Heart right ventricle (tissue), 16 donors: ENCODE results near the gene PHLPP1. TPM values are rescaled to one million over a fixed set of nuclear protein-coding genes. Genes with fewer than 3 reads are reported as not detected.
A peak's percentile ranks its signal among the peaks of the same experiment; 100 is the strongest.

ENCODE experiments used
- ATAC-seq, 8 donors: fragments of 200-7000 bp; cut with Tn5 transposase; one replicate each; pipeline ENCODE4 v1.9.1; 2020; ENCODE audit warnings: mild to moderate bottlenecking in 8 of 8, moderate library complexity in 8 of 8, moderate number of reproducible peaks in 1 of 8
- DNase-seq, 2 donors: peaks; one replicate each; pipeline ENCODE4 v3.0.0-alpha.2; 2020
- H3K27ac ChIP-seq, 10 donors: fragments of 200-600 bp; sonication (generic) in 2 of 10; one replicate each; pipeline versions ENCODE4 v1.5.0 to v1.8.0; 2020 to 2022; ENCODE audit warnings: mild to moderate bottlenecking in 3 of 10
- H3K27me3 ChIP-seq, 7 donors: fragments of 200-600 bp; one replicate each; pipeline ENCODE4 v1.8.0; 2021 to 2022; ENCODE audit warnings: mild to moderate bottlenecking in 2 of 7
- H3K36me3 ChIP-seq, 9 donors: fragments of 200-600 bp; sonication (generic) in 1 of 9; one replicate each; pipeline versions ENCODE4 v1.5.0 to v1.8.0; 2020 to 2022; ENCODE audit warnings: mild to moderate bottlenecking in 2 of 9
- H3K4me1 ChIP-seq, 9 donors: fragments of 200-600 bp; sonication (generic) in 1 of 9; one replicate each; pipeline versions ENCODE4 v1.5.0 to v1.8.0; 2020 to 2022; ENCODE audit warnings: mild to moderate bottlenecking in 4 of 9
- H3K4me3 ChIP-seq, 10 donors: fragments of 200-600 bp; sonication (generic) in 2 of 10; one replicate each; pipeline versions ENCODE4 v1.5.0 to v1.8.0; 2020 to 2022; ENCODE audit warnings: mild to moderate bottlenecking in 7 of 10, moderate library complexity in 2 of 10
- H3K9me3 ChIP-seq, 11 donors: fragments of 200-600 bp in 10 of 11; sonication (generic) in 2 of 11; one replicate each; pipeline versions ENCODE4 v1.5.0 to v1.8.0; 2013 to 2022; ENCODE audit warnings: mild to moderate bottlenecking in 2 of 11, control low read depth in 1 of 11, moderate library complexity in 1 of 11
- CTCF ChIP-seq, 9 donors: fragments of 200-600 bp; sonication (generic) in 2 of 9; IDR thresholded peaks; one replicate each; pipeline versions ENCODE4 v1.5.0 to v1.8.0; 2021 to 2022; ENCODE audit warnings: antibody characterized with exemption in 9 of 9, mild to moderate bottlenecking in 5 of 9, moderate library complexity in 1 of 9
- WGBS, 2 donors: extraction: QIAGEN DNeasy Blood & Tissue Kit; methylation state at CpG; one replicate each; pipeline ENCODE4 v1.1.7; 2013; ENCODE audit warnings: inconsistent platforms in 1 of 2; 5-methylcytosine and 5-hydroxymethylcytosine counted together
- intact Hi-C, 10 donors: fragments of 100-400 bp; cut with DNase I; formaldehyde crosslinking; loops; one replicate each; pipeline versions ENCODE4 v1.11.1 to v1.14.2; 2022
- polyA plus RNA-seq, 2 donors: library from polyadenylated mRNA; stranded (reverse); fragments of 200-250 nt; gene quantifications; one replicate each; pipeline ENCODE4 v1.2.3, GENCODE V29; 2013
- total RNA-seq, 10 donors: library from RNA; stranded (reverse); fragmentation: NEBNext Ultra II Directional in 3 of 10; extraction: Animal tissue kit (Norgen Biotek cat#: 25700) in 3 of 10; gene quantifications; one replicate each; pipeline versions ENCODE4 v1.2.1 to v1.2.4, GENCODE V29; 2021 to 2023
- donor health status: Arrhythmogenic right ventricular cardiomyopathy.
- donor health status: ischemic (EF 13 %, LVEDD 7.1; RV severe dilation, severe dysfunction).
- donor health status: healthy with polysubstance abuse.
- donor health status: DM: no; HTN: yes; CAD: no.
- donor health status: DM: no; HTN: no; CAD: no.
- donor health status: ischemic (EF 25% LVEDD 6.9; RV normal size, moderate dysfunction).
- donor health status: ischemic (EF 25% LVEDD 5.7; RV mildly dilated, moderate dysfunction).
- donor health status: healthy.
- donor health status: DM: yes; HTN: yes; CAD: no.
- donor health status: Ischemic cardiomyopathy.
- donor health status: ischemic (EF 35%, LVEDD 5.7; RV mildly dilated, moderate dysfunction).
- donor health status: nonischemic (EF 11% LVEDD 7.7; RV severe dilation, severe dysfunction).
- donor health status: DM: yes; HTN: yes; CAD: no.
- donor health status: PGD.
- donor health status: ischemic (EF 29% LVEDD 5.4; RV normal size, mild dysfunction).
- donor health status: nonischemic (EF 23%, LVEDD 6.1; RV moderate dilation, normal function).

Gene PHLPP1
- total and polyA plus RNA-seq, 12 donors, result 1.8 to 10.7 (median 8.0) TPM

GRCh38 chr18:62766266-62766665 is 50.9 kb downstream of the PHLPP1 start:
- ATAC-seq, result no peak

GRCh38 chr18:62767321-62767720 is 52.0 kb downstream of the PHLPP1 start:
- TF ChIP-seq CTCF (IDR thresholded peaks at IDR 0.05), result no peak
- Histone ChIP-seq H3K36me3 (no peaks in the 10 kb centered on the region), H3K27ac (peak overlapping the region in 1 of 10 donors; percentile 21), H3K4me3 (no peak overlapping the region), H3K4me1 (peaks cover 0 to 25% (median 14%) of the 10 kb centered on the region in 9 donors), H3K9me3 (no peaks in the 10 kb centered on the region), H3K27me3 (no peaks in the 10 kb centered on the region)
- ATAC-seq, result no peak
- WGBS, 2 donors, result 92 to 94% methylated on average over 5 of the region's 5 CpGs
- intact Hi-C loops, result no loop called here
- no peak for DNase-seq

More at GRCh38 chr18:62766266-62766665, 50.9 kb downstream of the PHLPP1 start:
- Histone ChIP-seq H3K36me3 (no peaks in the 10 kb centered on the region), H3K4me3 (no peak overlapping the region), H3K9me3 (no peaks in the 10 kb centered on the region), H3K27ac (no peak overlapping the region), H3K27me3 (no peaks in the 10 kb centered on the region), H3K4me1 (peaks cover 0 to 22% (median 14%) of the 10 kb centered on the region in 9 donors)
- no peak for DNase-seq
- WGBS, 2 donors, result 71 to 76% methylated on average over 4 of the region's 4 CpGs
- TF ChIP-seq CTCF (IDR thresholded peaks at IDR 0.05), result no peak
- intact Hi-C loops, result no loop called here

- WGBS, 2 donors, result 35 to 59% methylated on average over 3 of the region's 3 CpGs
- Histone ChIP-seq H3K9me3 (no peaks in the 10 kb centered on the region), H3K27me3 (no peaks in the 10 kb centered on the region)
Measured at GRCh38 chr18:62767836-62768557, 52.7 kb downstream of the PHLPP1 start.

GRCh38 chr18:62768558-62768943 is 53.2 kb downstream of the PHLPP1 start:
- WGBS, 2 donors, result 81 to 88% methylated on average over 2 of the region's 2 CpGs
- intact Hi-C loops, result no loop called here
- no peak overlapping the region for H3K27ac ChIP-seq

More at GRCh38 chr18:62767836-62768557, 52.7 kb downstream of the PHLPP1 start:
- Histone ChIP-seq H3K4me3 (no peak overlapping the region), H3K27ac (peak overlapping the region in 1 of 10 donors; percentile 21), H3K36me3 (no peaks in the 10 kb centered on the region), H3K4me1 (peaks cover 0 to 31% (median 14%) of the 10 kb centered on the region in 9 donors)
- no peak for TF ChIP-seq CTCF (IDR thresholded peaks at IDR 0.05)
- intact Hi-C loops, result no loop called here
- no peak for DNase-seq
- ATAC-seq, result peak in 1 of 8 donors; percentile 71

More at GRCh38 chr18:62768558-62768943, 53.2 kb downstream of the PHLPP1 start:
- no peak overlapping the region for H3K4me3 ChIP-seq
- DNase-seq, result no peak
- no peaks in the 10 kb centered on the region for H3K9me3 ChIP-seq
- H3K27me3 ChIP-seq, result no peaks in the 10 kb centered on the region
- peaks cover 0 to 33% (median 14%) of the 10 kb centered on the region in 9 donors for H3K4me1 ChIP-seq
- no peak for ATAC-seq
- no peaks in the 10 kb centered on the region for H3K36me3 ChIP-seq
- TF ChIP-seq CTCF (IDR thresholded peaks at IDR 0.05), result no peak
